GM18907 (cell line): Measurements from ENCODE around the gene GAA.
"Not testable (repeated sequence)": the region's sequence is repeated elsewhere in the genome, so short reads cannot be mapped to it uniquely, and the experiment has no call there.

Experiments used
- ATAC-seq: cut with Tn5 transposase; IDR thresholded peaks from one replicate; pipeline ENCODE4 v1.9.1; 2021; ENCODE audit warnings: mild to moderate bottlenecking, moderate library complexity; ENCODE audit not compliant: unreplicated experiment

The GAA gene

GRCh38 chr17:80138856-80139426, 37.6 kb downstream of the GAA start:
- no peak for ATAC-seq

GRCh38 chr17:80141463-80142165, 40.2 kb downstream of the GAA start:
- ATAC-seq: no peak

- ATAC-seq: no peak
Observed at GRCh38 chr17:80142929-80143328, 41.5 kb downstream of the GAA start.

- no peak for ATAC-seq
Observed at GRCh38 chr17:80145076-80146075, 44.0 kb downstream of the GAA start.

GRCh38 chr17:80146121-80147034, 45.0 kb downstream of the GAA start:
- peak; percentile 27 for ATAC-seq

GRCh38 chr17:80147035-80147822, 45.8 kb downstream of the GAA start, which contains the start of gene EIF4A3:
EIF4A3 (minus strand) TSS chr17:80147128; CDS start chr17:80146961, 167 bp downstream.
- ATAC-seq: peak; percentile 84

GRCh38 chr17:80151333-80151732, 50.0 kb downstream of the GAA start:
- no peak for ATAC-seq

- no peak for ATAC-seq
Observed at GRCh38 chr17:80152081-80152702, 50.8 kb downstream of the GAA start.

GRCh38 chr17:80153004-80153403, 51.6 kb downstream of the GAA start:
- peak; percentile 67 for ATAC-seq

- ATAC-seq: no peak
Observed at GRCh38 chr17:80154166-80154565, 52.8 kb downstream of the GAA start.

GRCh38 chr17:80155600-80155999, 54.2 kb downstream of the GAA start:
- not testable (repeated sequence) for ATAC-seq

GRCh38 chr17:80158846-80159245, 57.5 kb downstream of the GAA start:
- no peak for ATAC-seq

GRCh38 chr17:80160536-80160935, 59.2 kb downstream of the GAA start:
- no peak for ATAC-seq

GRCh38 chr17:80163336-80163735, 62.0 kb downstream of the GAA start:
- ATAC-seq: no peak

- ATAC-seq: no peak
Observed at GRCh38 chr17:80164185-80164584, 62.8 kb downstream of the GAA start.

GRCh38 chr17:80166446-80166845, 65.1 kb downstream of the GAA start:
- no peak for ATAC-seq

- no peak for ATAC-seq
Observed at GRCh38 chr17:80168371-80168770, 67.0 kb downstream of the GAA start.

GRCh38 chr17:80169107-80169506, 67.7 kb downstream of the GAA start:
- ATAC-seq: no peak
